ENCODE measurements around the gene GRB7. TPM values are rescaled to one million over a fixed set of nuclear protein-coding genes. Genes with fewer than 3 reads are reported as not detected.

The GRB7 gene
- total and polyA plus RNA-seq, 2 donors (not counting 1 experiment from before 2014, with no cell fraction given) = 0.81 to 0.84 TPM

DNA sequence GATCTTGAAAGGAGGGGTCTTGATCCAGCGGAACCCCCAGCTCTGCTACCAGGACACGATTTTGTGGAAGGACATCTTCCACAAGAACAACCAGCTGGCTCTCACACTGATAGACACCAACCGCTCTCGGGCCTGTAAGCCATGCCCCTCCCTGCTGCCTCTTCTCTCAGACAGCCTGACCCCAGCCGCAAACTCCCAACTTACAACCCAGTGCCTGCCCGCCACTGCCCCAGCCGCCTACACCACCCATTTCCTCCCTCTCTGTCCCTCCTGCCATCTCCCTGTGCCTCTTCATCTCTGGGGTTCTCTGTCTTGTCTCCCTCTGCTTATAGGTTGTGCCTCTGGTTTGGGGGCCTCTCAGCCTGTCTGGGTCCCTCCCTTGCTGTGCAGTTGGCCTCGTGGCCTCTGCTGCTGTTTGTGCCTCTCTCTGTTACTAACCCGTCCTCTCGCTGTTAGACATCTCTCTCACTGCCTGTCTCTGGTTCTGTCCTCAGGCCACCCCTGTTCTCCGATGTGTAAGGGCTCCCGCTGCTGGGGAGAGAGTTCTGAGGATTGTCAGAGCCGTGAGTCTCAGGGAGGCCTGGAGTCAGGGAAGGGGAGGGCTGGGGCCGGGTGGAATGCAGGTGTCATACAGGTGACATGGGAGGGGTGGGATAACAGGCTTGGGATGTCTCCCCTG lies 28.3 kb upstream of the GRB7 start:
- ChIA-PET CTCF (no interaction called here), POLR2A (no interaction called here)
- intact Hi-C loops (cut with micrococcal nuclease) = no loop called here
- ATAC-seq (ENCODE audit: low read depth) (no peak), DNase-seq (no peak)
- Histone ChIP-seq H3K27me3 (replicated peaks in 1 of 4; ENCODE audit: control extremely low read depth in 1 of 4, control insufficient read depth in 3 of 4, insufficient read depth in 4 of 4, low read length in 3 of 4) (no peaks in the 10 kb centered on the region), H3K36me3 (replicated peaks in 1 of 2; ENCODE audit: control extremely low read depth in 1 of 2, control insufficient read depth in 1 of 2, extremely low read depth in 1 of 2, insufficient read depth in 2 of 2, low read length in 1 of 2) (no peaks in the 10 kb centered on the region), H3K4me3 (ENCODE audit: control extremely low read depth in 1 of 5, extremely low read depth in 1 of 5, insufficient read depth in 1 of 5, low read depth in 2 of 5, low read length in 4 of 5) (no peak overlapping the region), H3K9ac (ENCODE audit: low read length) (no peak overlapping the region), H2AFZ (ENCODE audit: insufficient read depth, low read depth, low read length, poor library complexity, severe bottlenecking) (no peak overlapping the region), H4K20me1 (ENCODE audit: control insufficient read depth, insufficient read depth, low read length, poor library complexity, severe bottlenecking) (no peaks in the 10 kb centered on the region), H3K4me2 (replicated peaks; ENCODE audit: low read depth, low read length, poor library complexity, severe bottlenecking) (no peak overlapping the region), H3K4me1 (ENCODE audit: control insufficient read depth in 2 of 2, insufficient read depth in 2 of 2, low read length in 2 of 2) (peaks cover 12 to 19% of the 10 kb centered on the region in 2 donors), H3K79me2 (ENCODE audit: control insufficient read depth, insufficient read depth, low read length) (no peaks in the 10 kb centered on the region), H3K27ac (ENCODE audit: low read length in 2 of 2) (no peak overlapping the region), H3K9me3 (ENCODE audit: control extremely low read depth in 1 of 3, control insufficient read depth in 2 of 3, insufficient read depth in 1 of 3, low read length in 2 of 3) (no peaks in the 10 kb centered on the region)
- 65% methylated on average over 12 of the region's 14 CpGs for WGBS (ENCODE audit: insufficient coverage)
- H3K27ac Mint-ChIP-seq = no peak overlapping the region
- no peaks in the 10 kb centered on the region for H3K27me3 Mint-ChIP-seq
- no peak for TF ChIP-seq EZH2 (IDR thresholded peaks at IDR 0.05; ENCODE audit: borderline replicate concordance, insufficient read depth, low read depth, low read length, poor library complexity, severe bottlenecking)
- TF ChIP-seq, protein P1, sequence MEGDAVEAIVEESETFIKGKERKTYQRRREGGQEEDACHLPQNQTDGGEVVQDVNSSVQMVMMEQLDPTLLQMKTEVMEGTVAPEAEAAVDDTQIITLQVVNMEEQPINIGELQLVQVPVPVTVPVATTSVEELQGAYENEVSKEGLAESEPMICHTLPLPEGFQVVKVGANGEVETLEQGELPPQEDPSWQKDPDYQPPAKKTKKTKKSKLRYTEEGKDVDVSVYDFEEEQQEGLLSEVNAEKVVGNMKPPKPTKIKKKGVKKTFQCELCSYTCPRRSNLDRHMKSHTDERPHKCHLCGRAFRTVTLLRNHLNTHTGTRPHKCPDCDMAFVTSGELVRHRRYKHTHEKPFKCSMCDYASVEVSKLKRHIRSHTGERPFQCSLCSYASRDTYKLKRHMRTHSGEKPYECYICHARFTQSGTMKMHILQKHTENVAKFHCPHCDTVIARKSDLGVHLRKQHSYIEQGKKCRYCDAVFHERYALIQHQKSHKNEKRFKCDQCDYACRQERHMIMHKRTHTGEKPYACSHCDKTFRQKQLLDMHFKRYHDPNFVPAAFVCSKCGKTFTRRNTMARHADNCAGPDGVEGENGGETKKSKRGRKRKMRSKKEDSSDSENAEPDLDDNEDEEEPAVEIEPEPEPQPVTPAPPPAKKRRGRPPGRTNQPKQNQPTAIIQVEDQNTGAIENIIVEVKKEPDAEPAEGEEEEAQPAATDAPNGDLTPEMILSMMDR (IDR thresholded peaks at IDR 0.05) = no peak
- peaks cover 9% of the 10 kb centered on the region for H3K4me1 Mint-ChIP-seq
- H3K4me3 Mint-ChIP-seq = no peak overlapping the region
- no peaks in the 10 kb centered on the region for H3K9me3 Mint-ChIP-seq (ENCODE audit: insufficient read depth)

All from B cell (primary cell).